Measurements from ENCODE around the gene LAMA5.

The LAMA5 gene

DNA sequence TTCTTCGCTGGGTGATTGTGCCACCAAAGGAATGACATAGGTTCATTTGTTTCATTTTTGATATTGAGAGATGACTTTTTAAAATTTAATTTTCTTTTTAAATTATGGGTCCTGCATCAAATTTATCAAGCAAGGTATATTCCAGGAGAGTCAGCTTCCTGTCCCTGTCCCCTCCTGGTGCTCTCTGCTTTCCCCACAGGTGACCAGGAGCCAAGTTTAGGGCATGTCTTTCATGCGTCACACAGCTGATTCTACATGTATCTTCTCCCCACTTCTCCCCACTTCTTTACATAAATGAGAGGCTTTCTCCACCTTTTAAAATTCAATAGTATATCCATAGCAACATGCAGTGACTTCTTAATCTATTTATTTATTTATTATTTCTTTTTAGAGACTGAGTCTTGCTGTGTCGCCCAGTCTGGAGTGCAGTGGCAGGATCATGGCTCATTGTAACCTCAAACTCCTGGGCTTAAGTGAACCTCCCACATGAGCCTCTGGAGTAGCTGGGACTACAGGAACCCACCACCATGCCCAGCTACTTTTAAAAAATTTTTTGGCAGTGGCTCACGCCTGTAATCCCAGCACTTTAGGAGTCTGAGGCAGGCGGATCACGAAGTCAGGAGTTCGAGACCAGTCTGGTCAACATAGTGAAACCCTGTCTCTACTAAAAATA, 98.7 kb downstream of the LAMA5 start:
- no peak for DNase-seq (ENCODE audit: low read depth in 2 of 3, low spot score in 2 of 3)

DNA sequence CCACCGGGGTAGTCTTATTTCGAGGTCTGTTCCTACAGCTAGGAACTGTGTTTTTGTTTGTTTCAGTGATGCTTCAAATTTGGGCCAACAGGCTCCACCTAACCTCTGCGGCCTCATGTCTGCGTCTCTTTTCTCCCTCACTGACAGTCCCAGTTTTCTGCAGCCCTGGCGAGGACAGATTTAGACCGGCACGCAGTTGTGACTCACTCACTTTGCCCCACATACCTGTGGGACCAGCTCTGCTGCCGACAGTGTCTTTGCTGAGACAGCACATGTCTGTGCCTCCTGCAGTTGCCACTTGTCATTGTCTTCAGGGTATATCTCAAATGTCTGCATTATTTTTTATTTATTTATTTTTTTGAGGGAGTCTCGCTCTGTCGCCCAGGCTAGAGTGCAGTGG, 99.6 kb downstream of the LAMA5 start:
- DNase-seq (ENCODE audit: low read depth in 2 of 3, low spot score in 2 of 3): no peak

DNA sequence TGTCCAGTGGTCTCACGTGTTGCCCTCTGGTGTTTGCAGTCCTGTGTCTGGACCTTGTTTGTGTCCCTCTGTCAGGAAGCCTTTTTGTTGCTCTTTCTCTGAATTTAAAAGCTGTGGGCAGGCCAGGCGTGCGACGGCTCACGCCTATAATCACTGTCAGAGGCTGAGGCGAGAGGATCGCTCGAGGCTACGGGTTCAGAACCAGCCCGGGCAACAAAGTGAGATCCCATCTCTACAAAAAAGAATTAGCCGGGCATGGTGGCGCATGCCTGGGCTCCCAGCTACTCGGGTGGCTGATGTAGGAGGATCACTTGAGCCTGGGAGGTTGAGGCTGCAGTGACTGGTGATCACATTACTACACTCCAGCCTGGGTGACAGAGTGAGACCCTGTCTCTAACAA, 100.3 kb downstream of the LAMA5 start:
- no peak for DNase-seq (ENCODE audit: low read depth in 2 of 3, low spot score in 2 of 3)

DNA sequence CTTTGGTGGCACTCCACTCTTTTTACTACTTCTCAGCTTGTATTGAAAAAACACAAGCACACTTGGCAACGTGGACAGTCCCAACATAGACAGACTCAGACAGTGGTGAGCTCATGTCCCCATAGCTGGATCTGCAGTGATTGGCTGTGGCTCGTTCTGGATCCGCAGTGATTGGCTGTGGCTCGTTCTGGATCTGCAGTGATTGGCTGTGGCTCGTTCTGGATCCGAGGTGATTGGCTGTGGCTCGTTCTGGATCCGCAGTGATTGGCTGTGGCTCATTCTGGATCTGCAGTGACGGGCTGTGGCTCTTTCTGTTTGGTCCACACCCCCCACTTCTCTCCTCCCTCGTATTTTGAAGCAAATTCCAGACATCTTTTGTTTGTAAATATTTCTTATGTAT, 100.8 kb downstream of the LAMA5 start:
- no peak for DNase-seq (ENCODE audit: low read depth in 2 of 3, low spot score in 2 of 3)

DNA sequence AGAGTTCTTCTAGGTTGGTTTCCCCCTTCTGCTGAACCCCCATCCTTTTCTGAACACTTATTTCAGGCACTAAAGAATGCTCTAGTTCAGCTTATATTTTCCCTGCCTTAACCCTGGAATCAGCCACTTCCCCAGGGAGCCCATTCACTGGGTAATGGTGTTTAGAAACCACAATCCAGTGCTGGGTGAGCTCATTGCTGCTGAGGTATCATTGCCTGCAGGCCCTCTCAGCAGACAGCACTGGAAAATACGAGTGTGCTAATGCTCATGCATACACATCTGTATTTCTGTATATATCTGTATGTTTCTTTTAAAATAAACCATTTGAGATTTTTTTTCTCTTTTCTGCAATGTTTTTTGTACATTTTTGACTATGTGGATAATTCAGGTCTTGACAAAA, 101.7 kb downstream of the LAMA5 start:
- DNase-seq (ENCODE audit: low read depth in 2 of 3, low spot score in 2 of 3): no peak

DNA sequence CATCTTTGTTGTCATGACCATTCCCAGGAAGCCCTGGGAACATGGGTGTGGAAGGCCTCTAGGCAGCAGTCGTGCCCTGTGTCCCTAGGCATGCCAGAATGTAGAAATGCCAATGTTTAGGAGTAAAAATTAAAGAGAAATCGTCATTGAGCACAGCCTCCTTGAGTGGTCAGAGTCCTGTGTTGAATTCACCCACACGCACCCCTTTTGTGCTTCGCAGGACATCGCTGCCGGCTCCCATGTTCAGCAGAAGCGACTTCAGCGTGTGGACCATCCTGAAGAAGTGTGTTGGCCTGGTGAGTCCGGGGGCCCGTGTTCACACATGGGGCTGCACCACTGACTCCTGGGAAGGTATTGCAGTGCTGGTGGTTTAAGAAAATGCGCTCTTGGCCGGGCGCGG, 103.7 kb downstream of the LAMA5 start:
- no peak for DNase-seq (ENCODE audit: low read depth in 2 of 3, low spot score in 2 of 3)

DNA sequence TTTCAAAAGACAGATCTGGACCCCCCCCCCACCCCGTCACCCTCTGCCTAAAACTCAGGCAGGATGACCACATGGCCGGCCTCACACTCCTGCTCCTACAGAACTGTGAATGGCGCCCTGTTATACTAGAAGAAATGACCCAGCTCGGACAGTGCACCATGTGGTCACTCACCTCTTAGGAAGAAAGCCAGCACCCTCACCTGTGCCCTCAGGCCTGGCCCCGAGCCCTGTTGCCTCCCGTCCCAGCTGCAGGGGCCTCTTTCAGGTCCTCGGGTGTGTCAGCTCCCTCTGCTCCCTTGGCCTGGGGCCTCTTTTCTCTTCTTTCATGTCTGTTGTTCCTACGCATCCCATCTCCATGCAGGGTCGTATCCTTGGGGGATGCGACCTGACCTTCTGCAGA, 105.0 kb downstream of the LAMA5 start:
- DNase-seq (ENCODE audit: low read depth in 2 of 3, low spot score in 2 of 3): no peak

DNA sequence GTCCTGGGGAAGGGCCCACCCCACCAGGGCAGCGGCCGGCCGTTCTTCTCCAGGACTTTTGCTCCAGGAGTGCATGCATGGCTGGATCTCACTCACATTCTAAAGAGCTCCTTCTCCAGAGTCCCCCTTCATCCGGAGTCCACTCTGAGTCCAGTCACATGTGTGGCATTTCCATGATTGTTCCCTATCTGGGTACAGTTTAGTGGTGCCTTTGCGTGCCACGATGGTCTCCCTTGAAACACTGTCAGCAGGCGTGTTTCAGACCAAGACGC, 107.9 kb downstream of the LAMA5 start:
- no peak for DNase-seq (ENCODE audit: low read depth in 2 of 3, low spot score in 2 of 3)
